Ramos (cell line): ENCODE data around the gene GPR135.

ENCODE experiments used
- in situ Hi-C: fragments of 300-500 bp; cut with MboI; formaldehyde crosslinking; loops from one replicate; pipeline ENCODE4 v1.14.3; 2022; ENCODE audit warnings: low sequenced_read_pairs; ENCODE audit not compliant: unreplicated experiment

The GPR135 gene, protein sequence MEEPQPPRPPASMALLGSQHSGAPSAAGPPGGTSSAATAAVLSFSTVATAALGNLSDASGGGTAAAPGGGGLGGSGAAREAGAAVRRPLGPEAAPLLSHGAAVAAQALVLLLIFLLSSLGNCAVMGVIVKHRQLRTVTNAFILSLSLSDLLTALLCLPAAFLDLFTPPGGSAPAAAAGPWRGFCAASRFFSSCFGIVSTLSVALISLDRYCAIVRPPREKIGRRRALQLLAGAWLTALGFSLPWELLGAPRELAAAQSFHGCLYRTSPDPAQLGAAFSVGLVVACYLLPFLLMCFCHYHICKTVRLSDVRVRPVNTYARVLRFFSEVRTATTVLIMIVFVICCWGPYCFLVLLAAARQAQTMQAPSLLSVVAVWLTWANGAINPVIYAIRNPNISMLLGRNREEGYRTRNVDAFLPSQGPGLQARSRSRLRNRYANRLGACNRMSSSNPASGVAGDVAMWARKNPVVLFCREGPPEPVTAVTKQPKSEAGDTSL

DNA sequence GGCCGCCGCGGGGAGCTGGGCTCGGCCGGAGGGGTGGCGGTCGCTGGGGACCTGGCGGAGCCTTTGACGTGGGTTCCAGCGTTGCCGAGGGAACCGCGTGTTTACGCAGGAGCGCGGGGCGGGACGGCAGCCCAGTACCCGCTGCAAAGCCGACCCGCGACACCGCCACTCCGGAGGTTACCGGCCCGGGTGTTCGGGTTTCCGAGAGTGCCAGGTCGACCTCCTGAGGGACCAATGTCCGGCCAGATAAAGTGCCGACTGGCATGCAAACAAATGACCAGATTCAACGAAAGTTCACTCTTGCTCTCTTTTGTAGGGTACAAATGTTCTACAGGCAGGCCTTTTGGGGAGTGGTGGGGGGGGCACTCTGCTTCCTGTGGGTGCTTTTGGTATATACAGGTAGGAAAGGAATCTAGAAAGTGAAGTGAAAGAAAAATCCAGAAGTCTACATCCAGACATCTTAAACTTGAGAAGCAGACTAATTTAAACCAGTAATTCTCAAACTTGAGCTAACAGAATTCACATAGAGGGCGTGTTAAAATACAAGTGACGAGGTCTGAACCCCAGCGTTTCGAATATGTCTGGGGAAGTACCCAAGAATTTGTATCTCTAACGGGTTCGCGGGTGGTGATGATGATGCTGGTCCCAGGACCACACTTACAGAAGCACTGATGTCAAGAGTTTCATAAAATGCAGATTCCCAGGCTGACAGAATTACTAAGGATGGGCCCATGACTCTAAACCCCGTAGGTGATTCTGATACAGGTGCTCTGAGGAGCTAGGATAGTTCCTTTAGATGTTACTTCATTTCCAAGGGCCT, at the start of gene GPR135:
TSS of gene GPR135 (minus strand) at position 65 of the 820 bp plus-strand sequence. CDS start 154 bp downstream, outside the sequence.
- in situ Hi-C loops = no loop called here

DNA sequence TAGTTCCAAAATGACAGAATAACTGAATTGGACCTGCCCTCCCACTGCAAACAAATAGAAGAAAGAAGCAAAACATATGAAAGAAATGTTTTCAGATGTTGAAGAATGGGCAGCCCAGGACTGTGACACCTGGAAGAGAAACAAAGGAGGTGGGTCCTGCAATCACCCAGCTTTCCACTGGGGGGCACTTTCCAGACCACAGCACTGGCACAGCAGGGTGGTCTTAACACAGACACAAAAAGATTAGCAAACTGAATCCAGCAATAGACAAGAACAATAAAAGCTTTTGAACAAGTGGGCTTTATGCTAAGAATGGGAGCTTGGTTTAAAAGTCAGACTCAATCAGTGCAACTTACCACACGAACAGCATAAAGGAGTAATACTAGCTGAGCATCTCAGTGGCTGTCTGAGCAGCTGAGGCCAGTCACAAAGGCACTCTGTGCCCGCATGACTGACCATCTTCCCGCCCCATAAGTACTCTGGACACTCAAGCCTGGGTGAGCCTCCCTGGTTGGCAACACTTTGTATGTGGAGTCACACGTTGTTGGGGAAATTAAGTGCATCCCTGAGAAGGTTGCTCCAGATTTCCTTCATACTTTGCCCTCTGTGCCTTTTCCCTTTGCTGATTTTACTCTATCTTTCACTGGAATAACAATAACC, 46.9 kb upstream of the GPR135 start:
- in situ Hi-C loops = no loop called here

DNA sequence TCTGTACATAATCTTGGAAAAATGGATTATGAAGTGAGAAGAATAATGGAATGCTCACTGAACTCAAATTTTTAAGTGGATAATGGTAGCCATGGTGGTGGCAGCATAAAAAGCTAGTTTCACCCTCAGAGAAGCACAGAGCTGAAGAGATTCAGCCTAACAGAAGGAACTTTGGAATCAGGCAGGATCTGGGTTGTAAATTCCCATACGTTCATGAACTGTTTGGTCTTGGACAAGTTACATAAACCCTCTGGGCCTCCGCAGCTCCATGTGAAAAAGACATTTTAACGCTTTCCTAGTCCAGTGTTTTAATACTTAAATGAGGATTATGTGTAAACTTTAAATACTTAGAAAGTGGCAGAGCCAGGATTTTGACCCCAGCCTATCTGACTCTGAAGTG, 45.8 kb upstream of the GPR135 start:
- in situ Hi-C loops = no loop called here

DNA sequence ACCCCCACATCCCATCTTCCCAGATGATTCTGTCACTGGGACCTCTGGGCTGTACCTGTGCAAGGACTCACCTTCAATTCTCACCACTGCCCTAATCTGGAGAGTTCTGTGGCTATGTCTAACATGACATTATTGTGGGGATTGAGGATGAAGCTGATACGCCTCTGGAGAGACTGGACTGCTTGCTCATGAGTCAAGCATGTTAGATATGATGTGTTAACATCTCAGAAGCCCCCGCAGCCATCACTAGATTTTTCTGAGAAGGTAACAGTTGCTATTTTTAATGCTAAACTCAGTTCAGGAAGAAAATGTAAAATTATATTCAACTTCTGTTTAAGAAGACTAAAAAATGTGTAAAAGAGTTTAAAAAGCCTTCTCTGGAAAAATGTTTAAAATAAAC, 44.8 kb upstream of the GPR135 start:
- in situ Hi-C loops = no loop called here

DNA sequence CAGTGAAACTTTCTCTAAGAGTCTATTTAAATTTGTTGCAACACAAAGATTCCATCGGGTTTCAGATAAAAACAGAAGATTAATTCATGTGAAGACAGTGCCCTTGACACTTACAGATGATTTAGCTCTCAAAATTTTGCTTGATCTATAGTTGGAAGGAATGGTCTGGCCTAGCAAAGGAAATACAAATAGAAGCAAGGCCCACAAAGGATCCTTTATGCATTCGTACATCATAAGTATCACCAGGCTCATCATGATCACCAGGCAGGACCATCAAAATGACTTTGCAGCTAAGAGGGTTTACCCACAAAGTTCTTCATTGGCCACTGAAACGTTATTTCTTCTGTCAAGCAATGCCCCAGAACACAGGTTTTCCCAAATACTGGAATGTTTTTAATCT, 43.9 kb upstream of the GPR135 start:
- in situ Hi-C loops = no loop called here

DNA sequence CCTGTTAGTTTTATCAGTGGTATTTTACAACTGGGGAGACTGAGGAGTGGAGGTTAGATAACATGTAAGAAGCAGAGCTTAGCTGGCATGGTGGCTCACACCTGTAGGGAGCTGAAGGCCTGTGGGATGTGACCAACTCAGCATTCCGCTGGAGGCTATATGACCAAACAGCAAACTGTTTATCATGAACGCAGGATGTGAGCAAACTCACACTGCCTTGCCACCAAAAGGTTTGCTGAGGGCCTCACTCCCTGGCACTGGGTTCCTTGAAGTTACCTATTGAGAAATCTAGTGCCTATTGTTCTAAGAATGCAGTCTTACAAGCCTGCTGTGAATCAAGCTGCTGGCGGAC, 42.5 kb upstream of the GPR135 start:
- in situ Hi-C loops = no loop called here

DNA sequence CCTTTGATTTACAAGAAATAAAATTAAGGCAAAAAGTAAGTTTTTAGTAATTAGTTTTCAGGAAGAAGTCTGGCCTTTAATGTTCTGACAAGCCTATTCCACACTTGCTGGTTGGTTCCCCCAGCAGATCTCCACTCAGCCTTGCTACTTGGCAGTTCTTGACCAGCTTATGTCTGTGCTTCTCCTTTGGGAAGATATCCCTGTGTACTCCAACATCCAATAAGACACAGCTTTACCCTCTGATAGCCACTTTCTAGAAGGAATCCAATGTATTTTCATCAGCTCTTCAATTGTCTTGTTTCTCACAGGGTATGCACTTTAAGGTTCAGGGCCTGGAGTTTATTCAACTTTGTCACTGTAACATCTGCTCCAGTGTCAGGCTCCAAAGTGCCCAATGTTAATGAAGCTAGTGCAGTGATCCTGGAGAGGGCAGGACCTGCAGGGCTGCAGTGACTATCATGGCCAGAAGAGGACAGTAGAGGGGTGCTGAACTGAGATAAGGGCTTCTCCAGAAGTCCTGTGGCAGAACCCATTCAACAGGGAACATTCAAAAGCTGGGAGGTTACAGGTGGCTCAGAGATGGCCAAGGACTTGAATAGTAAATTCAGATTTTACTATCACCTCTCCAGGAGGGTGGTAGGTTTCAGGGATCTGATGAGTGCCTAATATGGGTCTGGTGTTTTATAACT, 42.0 kb upstream of the GPR135 start:
- in situ Hi-C loops = no loop called here

DNA sequence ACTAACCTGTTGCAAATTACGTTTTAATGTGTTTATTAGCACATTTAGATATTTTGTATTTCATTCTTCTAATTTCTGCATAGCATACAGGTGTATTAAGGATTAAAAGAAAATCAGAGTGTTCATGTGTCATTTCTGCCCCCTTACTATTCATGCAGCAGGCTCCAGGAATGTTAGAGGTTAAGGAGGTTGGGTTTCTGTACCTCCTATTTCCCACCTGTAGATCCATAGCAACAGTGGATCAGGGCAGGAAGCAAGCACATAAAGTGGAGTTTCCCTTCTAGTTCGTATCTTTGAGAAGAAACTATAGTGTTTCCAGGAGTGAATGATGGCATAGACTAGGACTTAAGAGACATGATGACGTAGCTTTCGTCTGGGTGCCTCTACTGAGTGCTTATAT, 38.1 kb upstream of the GPR135 start:
- in situ Hi-C loops = no loop called here

DNA sequence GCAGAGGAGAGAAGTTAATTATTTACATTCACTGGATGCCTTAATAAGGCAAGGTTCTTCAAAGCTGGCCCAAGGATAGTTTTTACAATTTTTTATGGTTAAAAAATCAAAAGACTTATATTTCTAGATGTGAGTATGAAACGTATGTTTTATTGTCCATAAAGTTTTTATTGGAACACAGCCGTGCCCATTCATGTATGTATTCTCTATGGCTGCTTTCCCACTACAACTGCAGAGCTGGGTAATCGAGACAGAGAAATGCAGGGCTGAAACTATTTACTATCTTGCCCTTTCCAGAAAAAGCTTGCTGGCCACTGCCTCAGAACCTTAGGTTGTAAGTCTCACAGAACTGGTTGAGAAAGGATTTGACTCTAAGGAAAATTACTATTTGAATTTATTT, 35.6 kb upstream of the GPR135 start:
- in situ Hi-C loops = no loop called here

DNA sequence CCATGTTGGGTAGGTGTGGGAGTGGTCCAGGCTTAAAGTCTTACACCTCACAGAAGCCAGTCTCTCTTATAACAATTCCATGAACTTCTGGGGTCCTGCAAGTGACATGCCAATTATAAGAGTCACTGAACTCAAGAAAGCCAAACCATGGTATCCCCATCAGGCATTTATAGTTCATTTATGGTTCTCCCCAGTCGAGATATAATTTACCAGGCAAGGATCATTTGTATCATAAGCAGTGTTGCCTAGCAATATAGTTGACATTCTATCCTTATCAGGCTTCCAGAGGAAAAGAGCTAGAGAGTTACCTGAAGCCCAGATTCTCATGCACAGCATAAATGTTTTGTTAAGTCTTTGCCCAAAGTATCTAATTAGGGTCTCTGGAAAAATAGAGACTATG, 27.2 kb upstream of the GPR135 start:
- in situ Hi-C loops = loop anchor here (25.0 kb wide), 1 partner anchor 670 kb away; the partner anchor contains the start of gene DHRS7

DNA sequence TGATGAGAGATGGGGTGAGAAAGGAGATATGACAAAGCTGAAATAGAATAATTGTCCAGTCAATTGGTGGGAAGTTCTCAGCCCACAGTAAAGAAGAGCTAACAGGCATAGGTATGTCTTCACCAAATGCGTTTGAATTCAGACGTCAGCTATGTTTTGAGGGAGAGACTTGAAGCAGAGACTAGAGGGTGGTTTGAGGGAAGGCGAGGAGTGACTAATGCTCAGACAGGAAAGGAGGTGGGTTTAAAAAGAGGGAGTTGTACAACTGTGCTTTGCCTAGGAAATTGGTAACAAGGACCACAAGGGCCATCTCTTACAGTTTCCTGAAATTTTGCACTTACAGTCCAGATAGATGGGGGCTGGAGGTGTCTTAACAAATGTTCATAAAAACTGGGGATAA, 25.6 kb upstream of the GPR135 start:
- in situ Hi-C loops = loop anchor here (25.0 kb wide), 1 partner anchor 672 kb away; the partner anchor contains the start of gene DHRS7

DNA sequence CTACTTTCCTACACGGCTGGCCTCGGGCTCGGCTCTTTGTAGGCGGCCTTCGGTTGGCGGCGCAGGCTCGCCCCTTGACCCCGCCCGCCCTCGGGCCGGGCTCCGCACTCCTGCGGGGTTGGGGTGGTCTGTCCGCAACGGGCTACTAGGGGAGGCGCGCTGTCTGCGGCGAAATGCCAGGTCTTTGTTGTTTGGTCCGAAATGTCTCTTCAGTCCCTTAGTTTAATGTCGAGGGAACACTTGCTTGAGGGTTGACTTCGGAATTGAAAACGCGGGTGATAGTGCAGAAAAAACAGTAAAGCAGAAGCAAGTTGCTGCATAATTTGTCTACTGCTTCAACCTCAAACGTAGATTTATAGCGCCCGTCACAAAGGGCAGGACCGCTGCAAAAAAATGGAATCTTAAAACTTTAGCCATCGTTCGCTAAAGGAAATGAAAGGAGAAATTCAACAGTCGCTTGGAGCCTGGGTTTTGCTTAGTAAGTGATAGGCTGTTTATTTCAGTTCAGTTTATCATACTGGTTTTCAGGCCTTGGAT, 19.5 kb upstream of the GPR135 start:
- in situ Hi-C loops = loop anchor here (25.0 kb wide), 1 partner anchor 678 kb away; the partner anchor contains the start of gene DHRS7

DNA sequence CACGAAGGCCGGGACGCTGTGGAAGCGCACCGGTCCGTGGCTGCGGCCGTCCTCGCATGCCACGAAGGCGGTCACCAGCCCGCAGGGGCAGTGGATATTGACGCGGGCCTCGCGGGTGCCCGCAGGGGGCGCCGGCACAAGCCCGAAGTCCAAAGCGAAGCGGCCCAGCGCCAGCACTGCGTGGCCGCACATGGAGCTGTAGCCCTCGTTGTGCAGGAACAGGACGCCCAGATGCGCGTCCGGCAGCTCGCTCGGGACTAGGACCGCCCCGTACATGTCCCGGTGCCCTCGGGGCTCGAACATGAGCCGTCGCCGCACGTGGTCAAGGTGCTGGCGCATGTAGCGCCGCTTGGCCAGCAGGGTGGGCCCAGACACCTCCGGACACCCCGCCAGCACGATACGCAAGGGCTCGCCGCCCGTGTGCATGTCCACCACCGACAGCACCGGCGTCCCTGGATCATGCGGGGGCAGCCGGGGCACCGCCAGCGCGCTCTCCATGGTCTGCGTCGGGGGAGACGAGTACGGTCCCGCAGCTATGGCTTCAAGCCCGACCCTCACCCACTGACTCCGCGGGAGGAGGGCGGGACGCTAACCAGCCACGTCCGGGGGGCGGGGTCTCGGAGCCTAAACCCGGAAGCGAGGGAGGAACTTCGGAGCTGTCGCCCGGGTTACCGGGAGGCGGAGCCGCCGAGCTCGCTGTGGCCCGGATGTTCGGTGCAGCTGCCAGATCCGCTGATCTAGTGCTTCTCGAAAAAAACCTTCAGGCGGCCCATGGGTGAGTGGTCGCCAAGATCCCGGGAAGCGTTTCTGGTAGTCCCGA, 18.8 kb upstream of the GPR135 start, which contains the start of the genes JKAMP and L3HYPDH:
TSS of gene JKAMP (plus strand) at position 699 of the 820 bp plus-strand sequence. CDS start at position 772, 73 bp downstream.
TSS of gene L3HYPDH (minus strand) at position 590 of the 820 bp plus-strand sequence. CDS start at position 498, 92 bp downstream.
- in situ Hi-C loops = loop anchor here (25.0 kb wide), 1 partner anchor 678 kb away; the partner anchor contains the start of gene DHRS7

DNA sequence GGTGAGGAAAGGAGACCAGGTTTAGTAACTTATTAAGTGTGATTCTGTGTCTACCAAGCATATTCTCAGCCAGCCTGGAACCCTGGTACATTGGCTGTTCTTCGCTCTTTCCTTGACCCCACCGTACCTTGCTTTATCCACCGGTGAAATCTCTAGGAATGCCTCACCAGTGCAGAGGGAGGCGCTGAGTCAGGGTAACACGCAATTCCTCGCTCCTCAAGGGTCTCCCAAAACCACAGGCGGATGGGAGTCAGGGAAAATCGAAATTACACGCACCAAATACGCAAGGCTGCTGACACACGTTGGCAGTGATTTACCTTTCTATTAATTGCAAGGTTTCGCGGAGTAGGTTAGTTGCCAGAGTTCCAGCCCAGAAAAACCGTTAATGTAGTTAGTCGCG, 18.2 kb upstream of the GPR135 start:
- in situ Hi-C loops = loop anchor here (25.0 kb wide), 1 partner anchor 679 kb away; the partner anchor contains the start of gene DHRS7

DNA sequence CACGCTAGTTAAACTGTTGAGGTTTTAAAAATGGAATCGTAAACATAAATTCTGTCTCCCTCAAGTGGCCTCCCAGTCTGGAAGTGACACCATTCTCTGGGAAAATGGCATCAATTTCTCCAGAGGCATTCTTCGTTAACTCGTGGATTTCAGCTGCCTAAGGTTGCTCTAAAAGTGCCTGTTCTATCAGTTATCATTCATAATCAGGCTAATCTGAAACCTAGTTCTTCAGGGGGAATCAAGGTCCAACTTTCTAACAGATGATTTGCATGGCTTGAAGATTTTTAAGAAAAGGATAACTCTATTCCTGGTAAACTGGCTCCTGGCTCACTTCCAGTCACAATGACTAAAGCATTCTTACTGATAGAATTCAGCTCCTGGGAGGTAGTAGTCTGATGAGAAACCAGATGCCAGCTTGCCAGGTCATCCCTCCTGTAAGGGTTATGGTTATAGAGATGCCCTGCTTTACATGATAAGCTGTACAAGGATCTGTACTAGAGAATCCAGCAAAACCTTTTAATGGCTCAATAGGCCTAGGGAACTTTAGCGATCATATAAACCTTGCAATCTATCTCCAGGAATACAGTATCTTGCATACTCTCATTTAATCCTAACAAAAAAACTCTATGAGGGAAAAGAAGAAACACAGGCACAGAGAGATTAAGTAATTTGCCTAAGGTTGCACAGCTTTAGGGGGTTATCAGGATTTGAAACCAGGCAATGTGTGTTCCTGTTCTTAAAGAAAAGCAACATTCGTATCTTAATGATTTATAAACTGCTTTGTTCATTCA, 17.6 kb upstream of the GPR135 start:
- in situ Hi-C loops = loop anchor here (25.0 kb wide), 1 partner anchor 680 kb away; the partner anchor contains the start of gene DHRS7

DNA sequence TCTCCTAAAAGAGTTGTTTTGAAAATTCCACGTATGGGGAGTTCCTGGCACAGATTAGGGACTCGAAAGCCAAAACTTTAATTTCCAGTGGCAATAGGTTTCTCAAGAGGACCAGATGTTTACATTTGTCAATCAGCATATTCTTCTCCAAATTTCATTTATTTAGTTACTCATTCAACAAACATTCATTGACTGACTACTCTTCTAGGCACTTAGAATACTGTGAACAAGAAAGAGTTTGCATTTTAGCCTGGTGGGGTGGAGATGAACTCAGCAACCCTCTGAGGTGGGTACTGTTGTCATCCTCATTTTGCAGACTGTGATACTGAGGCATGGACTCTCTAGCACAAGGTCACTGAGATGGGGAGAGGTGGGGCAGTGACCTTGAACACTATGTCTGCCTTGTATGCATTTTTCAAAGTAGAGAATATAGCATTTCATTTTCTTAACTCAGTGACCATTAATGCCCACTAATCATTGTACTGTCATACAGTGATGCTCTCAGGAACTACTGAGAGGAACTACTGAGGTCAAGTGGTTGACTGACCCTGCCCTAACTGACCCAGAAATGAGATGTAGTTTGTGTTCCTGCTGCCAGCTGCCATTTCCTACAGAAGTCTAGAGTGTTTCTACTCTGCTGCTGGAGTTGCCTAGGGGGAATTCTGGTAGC, 16.8 kb upstream of the GPR135 start:
- in situ Hi-C loops = loop anchor here (25.0 kb wide), 1 partner anchor 680 kb away; the partner anchor contains the start of gene DHRS7

DNA sequence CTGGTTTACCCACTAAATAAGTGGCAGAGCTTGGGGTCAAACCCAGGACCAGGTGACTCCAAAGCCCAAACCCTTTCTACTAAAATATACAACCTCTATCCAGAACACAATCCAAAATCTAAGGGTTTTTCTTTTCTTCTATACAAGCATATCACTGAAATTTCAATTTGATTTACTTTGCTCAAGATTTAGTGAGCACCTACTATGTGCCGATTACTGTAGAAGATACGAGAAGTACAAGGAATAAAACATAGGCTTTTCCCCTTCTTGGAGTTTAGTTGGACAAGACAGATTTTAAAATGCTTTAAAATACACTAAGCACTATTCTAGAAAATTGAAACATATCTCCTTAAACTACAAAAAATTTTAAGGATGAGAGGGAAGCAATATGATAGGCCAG, 16.2 kb upstream of the GPR135 start:
- in situ Hi-C loops = loop anchor here (25.0 kb wide), 1 partner anchor 681 kb away; the partner anchor contains the start of gene DHRS7
